ENCODE data around the gene AHR. TPM values are rescaled to one million over a fixed set of nuclear protein-coding genes. Genes with fewer than 3 reads are reported as not detected.

AHR gene
- total RNA-seq, 1 experiment from 2014 or later, result 72.7 TPM

DNA sequence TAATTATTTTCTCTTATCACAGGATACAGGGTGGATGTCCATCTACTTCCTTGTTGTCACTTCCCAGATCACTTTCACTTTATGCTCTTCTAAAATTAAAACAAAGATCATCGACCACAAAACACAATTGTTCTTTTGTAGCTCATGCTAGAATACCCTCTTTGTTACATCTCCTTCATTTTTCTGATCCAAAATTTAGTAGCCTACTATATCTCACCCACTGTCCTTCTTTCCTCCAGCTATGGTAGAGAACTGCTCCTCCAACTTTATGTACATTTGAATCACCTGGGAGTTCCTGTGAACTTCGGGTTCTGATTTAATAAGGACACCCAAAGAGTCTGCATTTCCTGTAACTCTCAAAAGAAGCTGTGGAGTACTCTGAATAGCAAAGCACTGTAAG, 1.2 kb upstream of the AHR start:
- DNase-seq (no peak), ATAC-seq (no peak)
- no peak overlapping the region for H3K27ac ChIP-seq (ENCODE audit: low read length)
- intact Hi-C loops (cut with micrococcal nuclease), result no loop called here
- peak overlapping the region; percentile 100 for H2AFZ ChIP-seq (ENCODE audit: low read length)
- H3F3A ChIP-seq (ENCODE audit: low read length, unreplicated experiment), result no peaks in the 10 kb centered on the region
- ChIA-PET CTCF (no interaction called here), POLR2A (ENCODE audit: unreplicated experiment) (interaction anchor here (0.6 kb wide), 1 partner anchor 495 kb away, joined by 5 read pairs; no protein-coding TSS in a partner anchor)
- H3K4me2 ChIP-seq (ENCODE audit: low read length), result peak overlapping the region; percentile 41; the same call in 1 of the 2 replicates
- TF ChIP-seq EZH2 (IDR thresholded peaks at IDR 0.05; ENCODE audit: low read length, unreplicated experiment) (no peak), EZH2phosphoT487 (IDR thresholded peaks at IDR 0.05; ENCODE audit: borderline replicate concordance, low read length) (no peak)
- TF ChIP-seq, protein P1, sequence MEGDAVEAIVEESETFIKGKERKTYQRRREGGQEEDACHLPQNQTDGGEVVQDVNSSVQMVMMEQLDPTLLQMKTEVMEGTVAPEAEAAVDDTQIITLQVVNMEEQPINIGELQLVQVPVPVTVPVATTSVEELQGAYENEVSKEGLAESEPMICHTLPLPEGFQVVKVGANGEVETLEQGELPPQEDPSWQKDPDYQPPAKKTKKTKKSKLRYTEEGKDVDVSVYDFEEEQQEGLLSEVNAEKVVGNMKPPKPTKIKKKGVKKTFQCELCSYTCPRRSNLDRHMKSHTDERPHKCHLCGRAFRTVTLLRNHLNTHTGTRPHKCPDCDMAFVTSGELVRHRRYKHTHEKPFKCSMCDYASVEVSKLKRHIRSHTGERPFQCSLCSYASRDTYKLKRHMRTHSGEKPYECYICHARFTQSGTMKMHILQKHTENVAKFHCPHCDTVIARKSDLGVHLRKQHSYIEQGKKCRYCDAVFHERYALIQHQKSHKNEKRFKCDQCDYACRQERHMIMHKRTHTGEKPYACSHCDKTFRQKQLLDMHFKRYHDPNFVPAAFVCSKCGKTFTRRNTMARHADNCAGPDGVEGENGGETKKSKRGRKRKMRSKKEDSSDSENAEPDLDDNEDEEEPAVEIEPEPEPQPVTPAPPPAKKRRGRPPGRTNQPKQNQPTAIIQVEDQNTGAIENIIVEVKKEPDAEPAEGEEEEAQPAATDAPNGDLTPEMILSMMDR (conservative IDR thresholded peaks at IDR 0.05; ENCODE audit: low read depth, low read length), result no peak
- no peaks in the 10 kb centered on the region for H3K36me3 ChIP-seq (ENCODE audit: low read depth, low read length)
- no peak overlapping the region for H3K9ac ChIP-seq (ENCODE audit: low read length)
- H3K79me2 ChIP-seq (ENCODE audit: low read length), result peaks cover 36% of the 10 kb centered on the region
- no TSS peak for BruUV-seq (replicated peaks)
- peaks cover 9% of the 10 kb centered on the region for H3K4me1 ChIP-seq (ENCODE audit: insufficient read depth, low read length)
- no peak overlapping the region; the same call in 1 of the 2 replicates for H3K4me3 ChIP-seq (ENCODE audit: low read length)
- H3K9me3 ChIP-seq (ENCODE audit: low read length), result no peaks in the 10 kb centered on the region
- H3K27me3 ChIP-seq (ENCODE audit: low read length), result no peaks in the 10 kb centered on the region
- H4K20me1 ChIP-seq (ENCODE audit: low read length), result peaks cover 24% of the 10 kb centered on the region
- no peaks in the 10 kb centered on the region for H3K9me2 ChIP-seq (replicated peaks; ENCODE audit: low read length)

DNA sequence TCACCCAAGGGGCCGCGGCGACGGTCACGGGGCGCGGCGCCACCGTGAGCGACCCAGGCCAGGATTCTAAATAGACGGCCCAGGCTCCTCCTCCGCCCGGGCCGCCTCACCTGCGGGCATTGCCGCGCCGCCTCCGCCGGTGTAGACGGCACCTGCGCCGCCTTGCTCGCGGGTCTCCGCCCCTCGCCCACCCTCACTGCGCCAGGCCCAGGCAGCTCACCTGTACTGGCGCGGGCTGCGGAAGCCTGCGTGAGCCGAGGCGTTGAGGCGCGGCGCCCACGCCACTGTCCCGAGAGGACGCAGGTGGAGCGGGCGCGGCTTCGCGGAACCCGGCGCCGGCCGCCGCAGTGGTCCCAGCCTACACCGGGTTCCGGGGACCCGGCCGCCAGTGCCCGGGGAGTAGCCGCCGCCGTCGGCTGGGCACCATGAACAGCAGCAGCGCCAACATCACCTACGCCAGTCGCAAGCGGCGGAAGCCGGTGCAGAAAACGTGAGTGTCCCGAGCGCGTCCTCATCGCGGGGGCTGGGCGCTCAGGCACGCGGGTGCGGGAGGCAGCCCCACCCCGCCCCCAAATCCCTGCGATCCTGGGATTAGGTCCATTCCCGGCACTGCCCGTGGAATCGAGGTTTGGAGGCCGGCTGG, 509 bp downstream of the AHR start:
- H3K4me2 ChIP-seq (ENCODE audit: low read length), result peak overlapping the region; percentile 74
- no peaks in the 10 kb centered on the region for H3K9me3 ChIP-seq (ENCODE audit: low read length)
- H3K79me2 ChIP-seq (ENCODE audit: low read length), result peaks cover 53% of the 10 kb centered on the region
- peaks cover 39% of the 10 kb centered on the region for H4K20me1 ChIP-seq (ENCODE audit: low read length)
- peak overlapping the region; percentile 75 for H3K27ac ChIP-seq (ENCODE audit: low read length)
- H3K9ac ChIP-seq (ENCODE audit: low read length), result peak overlapping the region; percentile 94
- intact Hi-C loops (cut with micrococcal nuclease), result loop anchor here (1.0 to 2.0 kb wide), 3 partner anchors 23 to 372 kb away; no protein-coding TSS in a partner anchor
- H3K36me3 ChIP-seq (ENCODE audit: low read depth, low read length), result no peaks in the 10 kb centered on the region
- POLR2A ChIA-PET (ENCODE audit: unreplicated experiment), result interaction anchor here (0.7 to 1.3 kb wide), 5 partner anchors 23 to 256 kb away, joined by 3 to 40 read pairs (median 5); no protein-coding TSS in a partner anchor
- DNase-seq, result peak; percentile 41
- CTCF ChIA-PET, result interaction anchor here (0.9 kb wide), 1 partner anchor 316 kb away, joined by 3 read pairs; no protein-coding TSS in a partner anchor
- peaks cover 23% of the 10 kb centered on the region for H3K4me1 ChIP-seq (ENCODE audit: insufficient read depth, low read length)
- no peaks in the 10 kb centered on the region for H3K27me3 ChIP-seq (ENCODE audit: low read length)
- ATAC-seq, result peak; percentile 53
- TF ChIP-seq, protein P1 (conservative IDR thresholded peaks at IDR 0.05; ENCODE audit: low read depth, low read length), result no peak
- TF ChIP-seq EZH2 (IDR thresholded peaks at IDR 0.05; ENCODE audit: low read length, unreplicated experiment), result no peak
- peak overlapping the region; percentile 94 for H3K4me3 ChIP-seq (ENCODE audit: low read length)
- peak overlapping the region; percentile 41; the same call in 1 of the 2 replicates for H2AFZ ChIP-seq (ENCODE audit: low read length)
- H3K9me2 ChIP-seq (replicated peaks; ENCODE audit: low read length), result no peaks in the 10 kb centered on the region
- H3F3A ChIP-seq (ENCODE audit: low read length, unreplicated experiment), result no peaks in the 10 kb centered on the region
- no TSS peak for BruUV-seq (replicated peaks)

DNA sequence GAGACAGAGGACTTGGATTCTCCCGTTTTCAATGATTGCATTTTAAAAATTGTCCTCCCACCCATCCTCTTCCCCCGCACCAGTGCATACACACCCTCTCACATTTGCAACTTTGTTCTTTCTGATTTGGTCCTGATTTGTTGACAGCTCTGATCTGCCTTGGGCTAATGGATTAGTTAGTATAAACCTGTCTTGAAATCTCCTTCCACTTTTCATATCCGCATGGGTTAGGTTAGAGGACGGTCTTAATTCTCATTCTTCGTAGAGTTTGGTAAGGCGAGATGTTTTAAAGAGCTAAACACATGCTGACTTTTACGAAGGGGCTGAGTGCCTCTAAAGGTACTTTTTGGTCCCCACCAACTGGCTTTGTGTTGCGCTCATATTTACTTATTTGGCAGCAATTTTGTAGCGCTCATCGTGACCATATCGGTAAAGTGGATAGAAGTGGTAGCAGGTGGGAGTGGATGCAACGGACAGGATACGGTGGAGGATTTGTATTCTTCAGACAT, 1.1 kb downstream of the AHR start:
- H3K27me3 ChIP-seq (ENCODE audit: low read length), result no peaks in the 10 kb centered on the region
- H3K9me2 ChIP-seq (replicated peaks; ENCODE audit: low read length), result no peaks in the 10 kb centered on the region
- POLR2A ChIA-PET (ENCODE audit: unreplicated experiment), result no interaction called here
- no peaks in the 10 kb centered on the region for H3K9me3 ChIP-seq (ENCODE audit: low read length)
- peak overlapping the region; percentile 94 for H3K4me3 ChIP-seq (ENCODE audit: low read length)
- peak overlapping the region; percentile 74 for H3K4me2 ChIP-seq (ENCODE audit: low read length)
- no peaks in the 10 kb centered on the region for H3K36me3 ChIP-seq (ENCODE audit: low read depth, low read length)
- ATAC-seq, result peak; percentile 7
- peaks cover 59% of the 10 kb centered on the region for H3K79me2 ChIP-seq (ENCODE audit: low read length)
- no peak overlapping the region for H2AFZ ChIP-seq (ENCODE audit: low read length)
- DNase-seq, result peak; percentile 39
- peak overlapping the region; percentile 94 for H3K9ac ChIP-seq (ENCODE audit: low read length)
- H3F3A ChIP-seq (ENCODE audit: low read length, unreplicated experiment), result no peaks in the 10 kb centered on the region
- peak overlapping the region; percentile 75 for H3K27ac ChIP-seq (ENCODE audit: low read length)
- BruUV-seq (replicated peaks), result TSS peak; percentile 48
- H4K20me1 ChIP-seq (ENCODE audit: low read length), result peaks cover 45% of the 10 kb centered on the region
- CTCF ChIA-PET, result no interaction called here
- TF ChIP-seq, protein P1 (conservative IDR thresholded peaks at IDR 0.05; ENCODE audit: low read depth, low read length), result no peak
- TF ChIP-seq EZH2phosphoT487 (IDR thresholded peaks at IDR 0.05; ENCODE audit: borderline replicate concordance, low read length), result no peak
- no peak for TF ChIP-seq EZH2 (IDR thresholded peaks at IDR 0.05; ENCODE audit: low read length, unreplicated experiment)
- intact Hi-C loops (cut with micrococcal nuclease), result loop anchor here (2.0 kb wide), 2 partner anchors 161 to 373 kb away; no protein-coding TSS in a partner anchor
- peaks cover 29% of the 10 kb centered on the region for H3K4me1 ChIP-seq (ENCODE audit: insufficient read depth, low read length)

Data from PC-3 (cell line).